Mammary epithelial cell (primary cell): ENCODE measurements around the gene SYNJ2.

Experiments used
- EZH2 ChIP-seq: IDR thresholded peaks from 2 replicates; pipeline ENCODE4 v1.6.1; 2012; ENCODE audit warnings: low read length, inconsistent platforms, borderline replicate concordance
- TF ChIP-seq, protein P1 (sequence below), 2 donors: IDR thresholded peaks in 1 of 2; conservative IDR thresholded peaks in 1 of 2; 2 replicates each; pipeline ENCODE4 v1.5.1; 2011 to 2012; ENCODE audit warnings: inconsistent platforms in 2 of 2, low read length in 2 of 2, mild to moderate bottlenecking in 2 of 2, control low read depth in 1 of 2, low read depth in 1 of 2; ENCODE audit not compliant: insufficient read depth in 1 of 2; ENCODE audit errors: extremely low read depth in 1 of 2

DNA sequence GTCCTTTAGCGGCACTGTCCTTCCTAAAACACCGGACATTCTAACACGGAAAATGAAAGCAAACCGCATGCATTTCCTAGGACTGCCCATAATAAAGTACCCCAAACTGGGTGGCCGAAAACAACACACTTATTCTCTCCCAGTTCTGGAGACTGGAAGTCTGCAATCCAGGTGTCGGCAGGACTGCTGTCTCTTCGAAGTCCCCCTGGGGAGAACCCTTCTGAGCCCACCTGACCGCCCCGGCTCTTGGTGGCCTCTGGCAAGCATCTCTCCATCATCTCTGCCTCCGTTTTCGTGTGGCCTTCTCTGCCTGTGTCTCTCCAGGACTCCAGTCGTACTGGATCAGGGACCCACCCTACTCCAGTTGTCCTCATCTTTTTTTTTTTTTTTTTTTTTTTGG lies 55.4 kb downstream of the SYNJ2 start:
- TF ChIP-seq, protein P1, sequence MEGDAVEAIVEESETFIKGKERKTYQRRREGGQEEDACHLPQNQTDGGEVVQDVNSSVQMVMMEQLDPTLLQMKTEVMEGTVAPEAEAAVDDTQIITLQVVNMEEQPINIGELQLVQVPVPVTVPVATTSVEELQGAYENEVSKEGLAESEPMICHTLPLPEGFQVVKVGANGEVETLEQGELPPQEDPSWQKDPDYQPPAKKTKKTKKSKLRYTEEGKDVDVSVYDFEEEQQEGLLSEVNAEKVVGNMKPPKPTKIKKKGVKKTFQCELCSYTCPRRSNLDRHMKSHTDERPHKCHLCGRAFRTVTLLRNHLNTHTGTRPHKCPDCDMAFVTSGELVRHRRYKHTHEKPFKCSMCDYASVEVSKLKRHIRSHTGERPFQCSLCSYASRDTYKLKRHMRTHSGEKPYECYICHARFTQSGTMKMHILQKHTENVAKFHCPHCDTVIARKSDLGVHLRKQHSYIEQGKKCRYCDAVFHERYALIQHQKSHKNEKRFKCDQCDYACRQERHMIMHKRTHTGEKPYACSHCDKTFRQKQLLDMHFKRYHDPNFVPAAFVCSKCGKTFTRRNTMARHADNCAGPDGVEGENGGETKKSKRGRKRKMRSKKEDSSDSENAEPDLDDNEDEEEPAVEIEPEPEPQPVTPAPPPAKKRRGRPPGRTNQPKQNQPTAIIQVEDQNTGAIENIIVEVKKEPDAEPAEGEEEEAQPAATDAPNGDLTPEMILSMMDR (conservative IDR thresholded peaks at IDR 0.05 in 1 of 2, IDR thresholded peaks at IDR 0.05 in 1 of 2; ENCODE audit: extremely low read depth in 1 of 2, insufficient read depth in 1 of 2, low read depth in 1 of 2, low read length in 2 of 2), result no peak
- TF ChIP-seq EZH2, result no peak
